HG03460 (cell line): ENCODE results near the gene EBP.

Experiments
- ATAC-seq: cut with Tn5 transposase; IDR thresholded peaks from one replicate; pipeline ENCODE4 v1.9.1; 2021; ENCODE audit not compliant: unreplicated experiment

Gene EBP

DNA sequence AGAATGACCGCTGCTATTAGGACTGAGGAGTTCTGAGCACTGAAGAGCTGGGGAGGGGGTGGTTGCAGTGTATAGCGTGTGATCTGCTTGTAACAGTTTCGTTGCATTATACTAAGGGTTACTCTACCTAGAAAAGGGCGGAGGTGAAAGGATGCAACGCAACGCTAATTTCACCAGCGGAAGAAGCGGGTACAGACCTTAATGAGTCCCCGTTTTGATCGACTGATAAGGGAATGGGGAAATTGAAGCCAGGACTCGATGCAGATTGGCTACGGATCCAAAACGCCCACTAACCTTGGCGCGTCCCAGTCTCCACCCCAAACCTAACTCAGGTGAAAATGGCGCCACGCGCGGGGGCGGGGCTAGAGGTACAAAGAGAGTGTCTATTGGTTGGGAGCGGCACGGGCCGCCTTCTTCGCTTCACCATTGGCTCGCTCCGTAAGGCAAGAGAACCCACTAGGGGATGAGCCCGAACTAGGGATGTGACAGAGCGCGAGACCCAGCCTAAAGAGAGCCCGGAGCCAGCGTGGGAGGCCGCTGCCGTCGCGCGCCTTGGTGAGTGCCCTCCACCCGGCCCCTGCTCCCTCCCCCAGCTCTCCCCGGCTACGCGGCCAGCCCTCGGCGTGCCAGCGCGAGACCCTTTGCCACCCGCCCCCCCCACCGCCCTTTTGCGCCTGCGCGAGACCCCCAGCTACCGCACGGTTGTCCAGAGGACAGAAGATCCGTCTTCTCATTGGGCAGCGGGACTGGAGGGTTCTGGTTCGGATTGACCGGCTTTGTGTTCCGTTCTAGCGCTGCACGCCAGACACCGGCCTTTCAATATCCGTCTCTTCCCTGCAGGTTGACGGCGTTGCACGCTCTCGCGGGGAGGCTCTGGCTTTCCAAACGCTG, at the start of gene EBP:
EBP (plus strand) TSS at position 456 of the 891 bp plus-strand sequence. CDS start 1,964 bp downstream, outside the sequence.
- ATAC-seq: peak; percentile 93

DNA sequence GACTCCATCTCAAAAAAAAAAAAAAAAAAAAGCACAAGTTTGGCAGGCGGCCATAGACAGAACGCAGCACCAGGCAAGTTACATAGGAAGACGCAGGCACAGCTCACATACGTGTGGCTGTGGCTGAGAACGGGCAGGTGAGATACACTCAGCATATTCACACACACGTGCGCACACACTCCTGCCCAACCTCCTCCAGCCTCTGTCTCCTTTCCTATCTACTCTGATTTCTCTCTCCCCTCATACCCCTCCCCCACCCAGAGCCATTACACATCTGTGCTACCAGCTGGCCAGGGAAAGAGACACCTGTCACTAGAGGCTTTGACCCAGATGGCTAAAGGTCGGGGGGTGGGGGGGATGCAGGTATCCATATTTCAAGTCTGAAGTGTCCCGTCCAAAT, 49.4 kb upstream of the EBP start:
- ATAC-seq: no peak

DNA sequence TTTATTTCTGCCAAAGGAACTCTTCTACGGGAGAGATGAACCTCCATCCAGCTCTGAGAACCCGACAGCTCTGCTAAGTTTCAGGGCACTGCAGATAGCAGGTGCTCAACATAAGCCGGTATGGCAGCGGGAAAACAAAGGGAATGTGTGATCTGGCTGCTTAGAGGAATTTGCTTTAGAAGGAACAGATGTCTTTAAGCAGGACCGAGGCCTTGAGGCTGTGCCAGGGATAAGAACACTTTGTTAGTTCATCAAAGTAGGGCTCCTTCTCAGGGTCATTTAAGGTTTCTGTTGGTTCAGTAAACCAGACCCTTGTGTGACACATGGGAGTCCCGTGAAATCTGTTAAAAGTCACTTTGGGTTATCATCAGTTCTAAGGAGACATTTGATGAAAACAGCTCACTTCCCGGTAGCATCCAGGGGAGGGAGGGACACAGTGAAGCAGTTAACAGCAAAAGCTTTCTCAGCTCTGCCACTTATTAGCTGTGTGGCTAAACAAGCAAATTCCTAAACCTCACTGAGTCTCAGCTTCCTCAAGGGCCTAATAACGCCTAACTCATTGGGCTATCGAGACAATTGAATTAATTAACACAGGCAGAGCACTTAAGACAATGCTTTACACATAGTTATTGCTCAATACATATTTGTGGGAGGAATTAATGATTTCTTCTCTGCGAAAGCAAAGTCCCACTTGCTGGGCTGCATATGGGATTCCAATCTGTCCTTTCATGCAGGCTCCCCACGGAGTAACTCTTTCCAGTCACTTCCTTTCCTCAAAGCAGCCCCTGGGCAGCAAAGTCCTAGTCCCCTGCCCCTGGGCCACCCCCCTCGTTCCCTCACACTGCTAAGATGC, 48.5 kb upstream of the EBP start:
- no peak for ATAC-seq

GRCh38 chrX:48473704-48473990, 48.0 kb upstream of the EBP start:
- ATAC-seq: no peak

GRCh38 chrX:48474127-48474526, 47.5 kb upstream of the EBP start:
- ATAC-seq: no peak

DNA sequence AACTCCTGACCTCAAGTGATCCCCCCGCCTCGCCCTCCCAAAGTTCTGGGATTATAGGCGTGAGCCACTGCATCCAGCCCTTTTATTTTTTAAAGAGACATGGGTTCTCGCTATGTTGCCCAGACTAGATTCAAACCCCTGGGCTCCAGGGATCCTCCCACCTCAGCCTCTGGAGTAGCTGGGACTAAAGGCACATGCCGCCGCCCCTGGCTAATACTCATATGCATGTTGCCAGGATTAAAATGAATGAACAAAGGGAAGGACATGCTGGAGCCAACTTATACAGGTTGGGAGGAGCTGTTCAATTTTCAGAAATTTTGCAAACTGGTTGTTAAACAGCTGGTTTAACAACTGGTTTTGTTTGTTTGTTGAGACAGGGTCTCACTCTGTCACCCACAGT, 47.0 kb upstream of the EBP start:
- ATAC-seq: no peak

GRCh38 chrX:48475296-48475695, 46.3 kb upstream of the EBP start:
- peak; percentile 13 for ATAC-seq

- peak; percentile 88 for ATAC-seq
Observed at GRCh38 chrX:48475774-48476577, 45.6 kb upstream of the EBP start, which contains the start of gene FTSJ1. FTSJ1 (plus strand) TSS chrX:48476199; CDS start chrX:48478048, 1,849 bp downstream.

- no peak for ATAC-seq
Observed at GRCh38 chrX:48476919-48477318, 44.7 kb upstream of the EBP start.

- no peak for ATAC-seq
Observed at GRCh38 chrX:48477960-48478755, 43.5 kb upstream of the EBP start.

DNA sequence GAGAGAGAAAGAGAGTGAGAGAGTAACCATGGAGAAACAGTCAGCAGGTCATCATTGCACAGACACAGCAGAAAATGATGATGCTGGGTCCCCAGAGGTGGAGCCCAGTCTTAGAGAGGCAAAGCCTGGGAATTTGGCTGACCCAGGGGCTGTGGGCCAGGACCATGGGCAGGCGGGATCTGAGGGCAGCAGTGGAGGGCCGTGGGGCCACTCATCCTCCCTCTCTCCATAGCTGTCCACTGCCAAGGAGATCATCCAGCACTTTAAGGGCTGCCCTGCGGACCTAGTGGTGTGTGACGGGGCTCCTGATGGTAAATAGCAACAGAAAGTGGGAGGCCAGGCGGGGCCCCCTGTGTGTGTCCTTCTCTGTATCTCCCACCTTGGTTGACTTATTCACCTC, 42.8 kb upstream of the EBP start:
- ATAC-seq: no peak

DNA sequence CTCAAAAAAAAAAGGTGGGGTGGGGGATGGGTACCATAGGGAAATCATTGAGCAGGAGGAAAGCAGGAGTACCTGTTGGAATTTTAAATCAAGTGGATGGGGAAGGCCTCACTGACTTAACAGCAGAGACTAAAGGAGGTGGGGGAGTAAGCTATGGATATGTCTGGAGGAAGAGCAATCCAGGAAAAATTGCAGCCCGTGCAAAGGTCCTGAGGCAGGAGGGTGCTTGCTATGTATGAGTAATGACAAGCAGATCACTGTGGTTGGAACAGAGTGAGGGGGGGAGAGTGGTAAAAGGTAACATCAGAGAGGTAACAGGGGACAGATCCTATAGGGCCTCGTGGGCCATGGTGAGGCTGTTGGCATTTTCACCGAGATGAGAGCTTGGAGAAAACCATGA, 41.5 kb upstream of the EBP start:
- no peak for ATAC-seq

DNA sequence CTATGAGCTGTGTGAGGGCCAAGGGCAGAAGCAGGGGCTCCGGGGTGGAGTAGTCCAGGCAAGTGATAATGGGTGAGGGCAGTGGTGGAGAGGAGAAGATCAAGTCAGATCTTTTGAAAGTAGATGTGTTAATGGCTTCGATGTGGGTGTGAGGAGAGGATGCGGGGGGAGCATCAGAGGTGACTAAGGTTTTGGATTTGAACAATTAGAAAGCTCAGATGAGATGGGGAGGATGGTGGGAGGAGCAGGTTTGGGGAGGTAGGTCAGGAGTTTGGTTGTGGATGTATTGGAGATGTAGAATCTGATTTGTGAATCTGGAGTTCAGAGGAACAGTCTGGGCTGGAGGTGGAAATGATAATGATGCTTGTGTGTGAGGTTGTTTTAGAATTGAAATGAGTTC, 41.0 kb upstream of the EBP start:
- no peak for ATAC-seq

- no peak for ATAC-seq
Observed at GRCh38 chrX:48482526-48482925, 39.1 kb upstream of the EBP start.

- ATAC-seq: no peak
Observed at GRCh38 chrX:48487362-48487798, 34.2 kb upstream of the EBP start.

GRCh38 chrX:48488034-48488433, 33.6 kb upstream of the EBP start:
- ATAC-seq: no peak

GRCh38 chrX:48489296-48489695, 32.3 kb upstream of the EBP start:
- no peak for ATAC-seq

DNA sequence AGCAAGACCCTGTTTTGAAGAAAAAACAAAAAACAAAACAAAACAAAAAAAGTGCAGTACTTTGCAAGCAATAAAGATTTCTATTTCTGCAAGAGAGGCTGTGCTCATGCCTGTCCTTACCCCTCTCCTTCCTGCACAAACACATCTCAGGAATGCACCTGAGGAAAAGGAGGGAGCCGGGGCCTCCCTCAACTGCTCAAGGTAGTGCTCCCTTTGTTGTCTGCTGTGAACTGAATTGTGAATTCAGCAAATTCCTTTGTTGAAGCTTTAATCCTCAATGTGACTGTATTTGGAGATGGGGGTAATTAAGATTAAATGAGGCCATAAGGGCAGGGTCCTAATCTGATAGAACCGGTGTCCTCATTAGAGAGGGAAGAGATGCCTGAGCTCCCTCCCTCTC, 31.7 kb upstream of the EBP start:
- ATAC-seq: no peak

DNA sequence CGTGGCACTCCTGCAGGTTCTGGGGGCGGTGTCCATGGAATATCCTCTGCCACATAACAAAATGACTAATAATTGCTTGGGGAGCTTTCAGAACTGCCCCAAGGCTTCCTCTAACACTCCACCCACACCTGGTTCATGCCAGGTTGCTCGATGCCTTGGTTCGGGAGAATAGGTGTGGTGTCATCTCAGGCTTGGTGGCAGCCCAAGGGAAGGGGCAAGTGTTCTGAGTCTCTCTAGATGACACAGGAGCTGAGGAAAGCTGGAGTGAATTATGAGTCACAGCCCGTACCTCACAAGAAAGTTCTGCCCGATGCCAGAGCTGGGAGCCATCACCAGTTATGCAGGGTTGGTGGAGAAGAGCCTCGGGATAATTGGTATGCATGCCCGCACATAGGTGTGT, 30.9 kb upstream of the EBP start:
- no peak for ATAC-seq

GRCh38 chrX:48491809-48492208, 29.8 kb upstream of the EBP start:
- ATAC-seq: no peak
